ENCODE results near the gene BSND. TPM values are rescaled to one million over a fixed set of nuclear protein-coding genes. Genes with fewer than 3 reads are reported as not detected.

The BSND gene
- total RNA-seq, 1 experiment from 2014 or later = 0.42 TPM

DNA sequence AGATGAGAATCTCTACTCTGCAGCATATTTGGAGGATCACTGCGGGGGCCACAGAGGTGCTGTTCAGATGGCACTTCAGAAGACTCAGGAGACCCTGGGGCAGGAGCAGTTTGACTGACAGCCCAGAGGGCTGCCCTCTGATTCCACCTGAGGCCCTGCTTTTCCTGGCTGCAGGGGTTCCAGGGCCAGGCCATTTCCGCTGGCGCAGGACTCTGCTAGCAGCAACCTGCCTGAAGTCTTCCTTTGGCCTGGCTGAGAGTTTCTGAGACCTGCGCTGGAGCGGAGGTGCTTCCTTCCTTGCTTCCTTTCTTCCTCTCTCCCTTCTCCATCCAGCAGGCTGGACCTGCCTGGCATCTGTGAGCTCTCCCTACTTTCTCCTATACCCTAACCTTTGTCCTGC, 52.4 kb downstream of the BSND start (continued):
- TF ChIP-seq, protein P1, sequence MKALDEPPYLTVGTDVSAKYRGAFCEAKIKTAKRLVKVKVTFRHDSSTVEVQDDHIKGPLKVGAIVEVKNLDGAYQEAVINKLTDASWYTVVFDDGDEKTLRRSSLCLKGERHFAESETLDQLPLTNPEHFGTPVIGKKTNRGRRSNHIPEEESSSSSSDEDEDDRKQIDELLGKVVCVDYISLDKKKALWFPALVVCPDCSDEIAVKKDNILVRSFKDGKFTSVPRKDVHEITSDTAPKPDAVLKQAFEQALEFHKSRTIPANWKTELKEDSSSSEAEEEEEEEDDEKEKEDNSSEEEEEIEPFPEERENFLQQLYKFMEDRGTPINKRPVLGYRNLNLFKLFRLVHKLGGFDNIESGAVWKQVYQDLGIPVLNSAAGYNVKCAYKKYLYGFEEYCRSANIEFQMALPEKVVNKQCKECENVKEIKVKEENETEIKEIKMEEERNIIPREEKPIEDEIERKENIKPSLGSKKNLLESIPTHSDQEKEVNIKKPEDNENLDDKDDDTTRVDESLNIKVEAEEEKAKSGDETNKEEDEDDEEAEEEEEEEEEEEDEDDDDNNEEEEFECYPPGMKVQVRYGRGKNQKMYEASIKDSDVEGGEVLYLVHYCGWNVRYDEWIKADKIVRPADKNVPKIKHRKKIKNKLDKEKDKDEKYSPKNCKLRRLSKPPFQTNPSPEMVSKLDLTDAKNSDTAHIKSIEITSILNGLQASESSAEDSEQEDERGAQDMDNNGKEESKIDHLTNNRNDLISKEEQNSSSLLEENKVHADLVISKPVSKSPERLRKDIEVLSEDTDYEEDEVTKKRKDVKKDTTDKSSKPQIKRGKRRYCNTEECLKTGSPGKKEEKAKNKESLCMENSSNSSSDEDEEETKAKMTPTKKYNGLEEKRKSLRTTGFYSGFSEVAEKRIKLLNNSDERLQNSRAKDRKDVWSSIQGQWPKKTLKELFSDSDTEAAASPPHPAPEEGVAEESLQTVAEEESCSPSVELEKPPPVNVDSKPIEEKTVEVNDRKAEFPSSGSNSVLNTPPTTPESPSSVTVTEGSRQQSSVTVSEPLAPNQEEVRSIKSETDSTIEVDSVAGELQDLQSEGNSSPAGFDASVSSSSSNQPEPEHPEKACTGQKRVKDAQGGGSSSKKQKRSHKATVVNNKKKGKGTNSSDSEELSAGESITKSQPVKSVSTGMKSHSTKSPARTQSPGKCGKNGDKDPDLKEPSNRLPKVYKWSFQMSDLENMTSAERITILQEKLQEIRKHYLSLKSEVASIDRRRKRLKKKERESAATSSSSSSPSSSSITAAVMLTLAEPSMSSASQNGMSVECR (CRISPR knock-in tag; IDR thresholded peaks at IDR 0.05; ENCODE audit: borderline replicate concordance) = no peak

DNA sequence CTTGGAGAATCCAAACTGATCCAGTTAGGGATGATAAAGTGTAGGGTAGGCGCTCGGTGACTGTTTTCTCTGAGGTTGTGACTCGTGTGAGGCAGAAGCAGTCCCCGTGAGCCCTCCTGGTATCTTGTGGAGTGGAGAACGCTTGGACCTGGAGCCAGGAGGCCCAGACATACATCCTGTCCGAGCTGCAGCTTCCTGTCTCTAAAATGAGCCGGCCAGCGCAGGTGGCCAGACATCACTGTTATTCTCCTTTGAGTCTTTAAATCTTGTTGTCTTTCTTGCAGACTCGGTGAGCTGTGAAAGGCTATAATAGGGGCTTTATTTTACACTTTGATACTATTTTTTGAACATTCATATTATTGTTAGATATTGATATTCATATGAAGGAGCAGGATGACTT, 52.9 kb downstream of the BSND start:
- Mint-ChIP-seq H3K4me1 (0 out of 2 replicates have a peak, but pooled peaks cover 2% of the 10 kb centered on the region), H3K36me3 (peaks cover 29% of the 10 kb centered on the region), H3K4me3 (no peak overlapping the region), H3K27me3 (ENCODE audit: low read depth) (no peaks in the 10 kb centered on the region), H3K9me3 (no peaks in the 10 kb centered on the region), H3K27ac (0 out of 2 replicates have a peak overlapping the region, but pooled peaks have one; percentile 74)
- TF ChIP-seq TEAD1 (CRISPR knock-in tag; IDR thresholded peaks at IDR 0.05) (no peak), ZNF416 (CRISPR knock-in tag; IDR thresholded peaks at IDR 0.05) (no peak), ESRRA (CRISPR knock-in tag; IDR thresholded peaks at IDR 0.05; ENCODE audit: borderline replicate concordance) (no peak), ZBTB21 (CRISPR knock-in tag; IDR thresholded peaks at IDR 0.05; ENCODE audit: borderline replicate concordance) (no peak)
- TF ChIP-seq, protein P2, sequence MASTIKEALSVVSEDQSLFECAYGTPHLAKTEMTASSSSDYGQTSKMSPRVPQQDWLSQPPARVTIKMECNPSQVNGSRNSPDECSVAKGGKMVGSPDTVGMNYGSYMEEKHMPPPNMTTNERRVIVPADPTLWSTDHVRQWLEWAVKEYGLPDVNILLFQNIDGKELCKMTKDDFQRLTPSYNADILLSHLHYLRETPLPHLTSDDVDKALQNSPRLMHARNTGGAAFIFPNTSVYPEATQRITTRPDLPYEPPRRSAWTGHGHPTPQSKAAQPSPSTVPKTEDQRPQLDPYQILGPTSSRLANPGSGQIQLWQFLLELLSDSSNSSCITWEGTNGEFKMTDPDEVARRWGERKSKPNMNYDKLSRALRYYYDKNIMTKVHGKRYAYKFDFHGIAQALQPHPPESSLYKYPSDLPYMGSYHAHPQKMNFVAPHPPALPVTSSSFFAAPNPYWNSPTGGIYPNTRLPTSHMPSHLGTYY (CRISPR knock-in tag; IDR thresholded peaks at IDR 0.05) = no peak
- TF ChIP-seq, protein P3, sequence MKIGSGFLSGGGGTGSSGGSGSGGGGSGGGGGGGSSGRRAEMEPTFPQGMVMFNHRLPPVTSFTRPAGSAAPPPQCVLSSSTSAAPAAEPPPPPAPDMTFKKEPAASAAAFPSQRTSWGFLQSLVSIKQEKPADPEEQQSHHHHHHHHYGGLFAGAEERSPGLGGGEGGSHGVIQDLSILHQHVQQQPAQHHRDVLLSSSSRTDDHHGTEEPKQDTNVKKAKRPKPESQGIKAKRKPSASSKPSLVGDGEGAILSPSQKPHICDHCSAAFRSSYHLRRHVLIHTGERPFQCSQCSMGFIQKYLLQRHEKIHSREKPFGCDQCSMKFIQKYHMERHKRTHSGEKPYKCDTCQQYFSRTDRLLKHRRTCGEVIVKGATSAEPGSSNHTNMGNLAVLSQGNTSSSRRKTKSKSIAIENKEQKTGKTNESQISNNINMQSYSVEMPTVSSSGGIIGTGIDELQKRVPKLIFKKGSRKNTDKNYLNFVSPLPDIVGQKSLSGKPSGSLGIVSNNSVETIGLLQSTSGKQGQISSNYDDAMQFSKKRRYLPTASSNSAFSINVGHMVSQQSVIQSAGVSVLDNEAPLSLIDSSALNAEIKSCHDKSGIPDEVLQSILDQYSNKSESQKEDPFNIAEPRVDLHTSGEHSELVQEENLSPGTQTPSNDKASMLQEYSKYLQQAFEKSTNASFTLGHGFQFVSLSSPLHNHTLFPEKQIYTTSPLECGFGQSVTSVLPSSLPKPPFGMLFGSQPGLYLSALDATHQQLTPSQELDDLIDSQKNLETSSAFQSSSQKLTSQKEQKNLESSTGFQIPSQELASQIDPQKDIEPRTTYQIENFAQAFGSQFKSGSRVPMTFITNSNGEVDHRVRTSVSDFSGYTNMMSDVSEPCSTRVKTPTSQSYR (CRISPR knock-in tag; IDR thresholded peaks at IDR 0.05) = no peak
- TF ChIP-seq, protein P4, sequence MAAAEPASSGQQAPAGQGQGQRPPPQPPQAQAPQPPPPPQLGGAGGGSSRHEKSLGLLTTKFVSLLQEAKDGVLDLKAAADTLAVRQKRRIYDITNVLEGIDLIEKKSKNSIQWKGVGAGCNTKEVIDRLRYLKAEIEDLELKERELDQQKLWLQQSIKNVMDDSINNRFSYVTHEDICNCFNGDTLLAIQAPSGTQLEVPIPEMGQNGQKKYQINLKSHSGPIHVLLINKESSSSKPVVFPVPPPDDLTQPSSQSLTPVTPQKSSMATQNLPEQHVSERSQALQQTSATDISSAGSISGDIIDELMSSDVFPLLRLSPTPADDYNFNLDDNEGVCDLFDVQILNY (CRISPR knock-in tag; IDR thresholded peaks at IDR 0.05) = no peak
- TF ChIP-seq, protein P5, sequence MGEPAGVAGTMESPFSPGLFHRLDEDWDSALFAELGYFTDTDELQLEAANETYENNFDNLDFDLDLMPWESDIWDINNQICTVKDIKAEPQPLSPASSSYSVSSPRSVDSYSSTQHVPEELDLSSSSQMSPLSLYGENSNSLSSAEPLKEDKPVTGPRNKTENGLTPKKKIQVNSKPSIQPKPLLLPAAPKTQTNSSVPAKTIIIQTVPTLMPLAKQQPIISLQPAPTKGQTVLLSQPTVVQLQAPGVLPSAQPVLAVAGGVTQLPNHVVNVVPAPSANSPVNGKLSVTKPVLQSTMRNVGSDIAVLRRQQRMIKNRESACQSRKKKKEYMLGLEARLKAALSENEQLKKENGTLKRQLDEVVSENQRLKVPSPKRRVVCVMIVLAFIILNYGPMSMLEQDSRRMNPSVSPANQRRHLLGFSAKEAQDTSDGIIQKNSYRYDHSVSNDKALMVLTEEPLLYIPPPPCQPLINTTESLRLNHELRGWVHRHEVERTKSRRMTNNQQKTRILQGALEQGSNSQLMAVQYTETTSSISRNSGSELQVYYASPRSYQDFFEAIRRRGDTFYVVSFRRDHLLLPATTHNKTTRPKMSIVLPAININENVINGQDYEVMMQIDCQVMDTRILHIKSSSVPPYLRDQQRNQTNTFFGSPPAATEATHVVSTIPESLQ (CRISPR knock-in tag; IDR thresholded peaks at IDR 0.05) = no peak
- ATAC-seq (no peak), DNase-seq (ENCODE audit: low spot score) (no peak)
- POLR2A ChIA-PET = no interaction called here
- CTCF ChIA-PET = interaction anchor here (1.1 kb wide), 1 partner anchor 107 kb away, joined by 3 read pairs; no protein-coding TSS in a partner anchor
